Measurements from ENCODE around the gene PLEKHA4.

GRCh38 chr19:48899781-48900476, 31.5 kb upstream of the PLEKHA4 start, which contains the start of gene NUCB1:
- TF ChIP-seq, protein P1, sequence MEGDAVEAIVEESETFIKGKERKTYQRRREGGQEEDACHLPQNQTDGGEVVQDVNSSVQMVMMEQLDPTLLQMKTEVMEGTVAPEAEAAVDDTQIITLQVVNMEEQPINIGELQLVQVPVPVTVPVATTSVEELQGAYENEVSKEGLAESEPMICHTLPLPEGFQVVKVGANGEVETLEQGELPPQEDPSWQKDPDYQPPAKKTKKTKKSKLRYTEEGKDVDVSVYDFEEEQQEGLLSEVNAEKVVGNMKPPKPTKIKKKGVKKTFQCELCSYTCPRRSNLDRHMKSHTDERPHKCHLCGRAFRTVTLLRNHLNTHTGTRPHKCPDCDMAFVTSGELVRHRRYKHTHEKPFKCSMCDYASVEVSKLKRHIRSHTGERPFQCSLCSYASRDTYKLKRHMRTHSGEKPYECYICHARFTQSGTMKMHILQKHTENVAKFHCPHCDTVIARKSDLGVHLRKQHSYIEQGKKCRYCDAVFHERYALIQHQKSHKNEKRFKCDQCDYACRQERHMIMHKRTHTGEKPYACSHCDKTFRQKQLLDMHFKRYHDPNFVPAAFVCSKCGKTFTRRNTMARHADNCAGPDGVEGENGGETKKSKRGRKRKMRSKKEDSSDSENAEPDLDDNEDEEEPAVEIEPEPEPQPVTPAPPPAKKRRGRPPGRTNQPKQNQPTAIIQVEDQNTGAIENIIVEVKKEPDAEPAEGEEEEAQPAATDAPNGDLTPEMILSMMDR (IDR thresholded peaks at IDR 0.05) = peak in 3 of 5 experiments; percentile 16 to 53 (median 28)
- TF ChIP-seq POLR2A (IDR thresholded peaks at IDR 0.05) (peak; percentile 73), EP300 (IDR thresholded peaks at IDR 0.05; ENCODE audit: low read depth) (peak; percentile 89)

All from transverse colon (tissue), 3 donors.